Measurements from ENCODE around the gene SLC12A7.

Gene SLC12A7

GRCh38 chr5:1077491-1078020 is 34.3 kb downstream of the SLC12A7 start:
- no peak for DNase-seq (ENCODE audit: low read depth)

GRCh38 chr5:1077026-1077425 is 34.8 kb downstream of the SLC12A7 start:
- DNase-seq (ENCODE audit: low read depth) = no peak

- DNase-seq (ENCODE audit: low read depth) = no peak
These were observed 35.5 kb downstream of the SLC12A7 start for GRCh38 chr5:1076406-1076805.

- DNase-seq (ENCODE audit: low read depth) = no peak
These were observed 35.9 kb downstream of the SLC12A7 start for GRCh38 chr5:1075931-1076330.

- no peak for DNase-seq (ENCODE audit: low read depth)
These were observed 36.3 kb downstream of the SLC12A7 start for GRCh38 chr5:1075555-1075881.

GRCh38 chr5:1074816-1075554 is 36.9 kb downstream of the SLC12A7 start:
- DNase-seq (ENCODE audit: low read depth) = no peak

- DNase-seq (ENCODE audit: low read depth) = no peak
These were observed 37.6 kb downstream of the SLC12A7 start for GRCh38 chr5:1074226-1074625.

GRCh38 chr5:1073239-1074102 is 38.4 kb downstream of the SLC12A7 start:
- no peak for DNase-seq (ENCODE audit: low read depth)

GRCh38 chr5:1069720-1070088 is 42.2 kb downstream of the SLC12A7 start:
- DNase-seq (ENCODE audit: low read depth) = no peak

GRCh38 chr5:1068895-1069719 is 42.8 kb downstream of the SLC12A7 start:
- no peak for DNase-seq (ENCODE audit: low read depth)

GRCh38 chr5:1068204-1068894 is 43.5 kb downstream of the SLC12A7 start:
- DNase-seq (ENCODE audit: low read depth) = no peak

- DNase-seq (ENCODE audit: low read depth) = no peak
These were observed 44.4 kb downstream of the SLC12A7 start for GRCh38 chr5:1067141-1068121.

GRCh38 chr5:1066676-1067075 is 45.2 kb downstream of the SLC12A7 start:
- no peak for DNase-seq (ENCODE audit: low read depth)

GRCh38 chr5:1065891-1066650 is 45.8 kb downstream of the SLC12A7 start:
- DNase-seq (ENCODE audit: low read depth) = no peak

- no peak for DNase-seq (ENCODE audit: low read depth)
These were observed 46.6 kb downstream of the SLC12A7 start for GRCh38 chr5:1065143-1065750.

GRCh38 chr5:1064383-1065142 is 47.3 kb downstream of the SLC12A7 start:
- no peak for DNase-seq (ENCODE audit: low read depth)

GRCh38 chr5:1063661-1064382 is 48.0 kb downstream of the SLC12A7 start:
- no peak for DNase-seq (ENCODE audit: low read depth)
